GM19397 (cell line): ENCODE data around the gene PLXNB1.
A peak's percentile ranks its signal among the peaks of the same experiment; 100 is the strongest.

Experiments used
- ATAC-seq: cut with Tn5 transposase; IDR thresholded peaks from one replicate; pipeline ENCODE4 v1.9.1; 2021; ENCODE audit warnings: mild to moderate bottlenecking, moderate library complexity; ENCODE audit not compliant: unreplicated experiment

The PLXNB1 gene

DNA sequence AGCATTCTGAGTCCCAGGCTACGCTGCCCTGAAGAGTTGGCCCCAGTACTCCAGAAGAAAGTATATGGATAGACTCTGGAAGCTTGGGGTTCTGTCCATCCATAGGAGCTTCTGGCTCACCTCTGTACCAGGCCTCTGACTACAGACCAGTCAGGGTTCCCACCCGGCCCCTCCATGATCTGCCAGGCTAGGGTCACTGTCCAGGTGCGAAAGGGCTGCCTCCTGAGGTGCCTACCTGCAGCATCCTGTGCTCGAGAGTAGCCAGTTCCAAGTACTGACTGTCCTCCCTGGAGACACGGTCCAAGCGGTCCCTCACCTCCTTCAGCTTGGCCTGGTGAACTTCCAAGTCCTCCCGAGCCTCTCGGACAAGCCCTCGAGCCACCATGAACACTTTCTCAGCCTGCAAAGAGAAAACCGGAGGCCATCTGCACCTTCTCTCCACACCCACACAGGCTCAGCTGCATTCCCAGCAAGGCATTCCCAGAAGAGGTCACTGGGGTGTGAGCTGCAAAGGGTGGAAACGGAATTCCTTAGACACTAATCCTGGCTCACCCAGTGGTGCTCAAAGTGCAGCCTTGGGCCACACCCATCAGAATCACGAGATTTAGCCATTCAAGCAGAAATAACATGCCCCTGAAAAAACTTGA is 3.7 kb upstream of the PLXNB1 start:
- no peak for ATAC-seq

DNA sequence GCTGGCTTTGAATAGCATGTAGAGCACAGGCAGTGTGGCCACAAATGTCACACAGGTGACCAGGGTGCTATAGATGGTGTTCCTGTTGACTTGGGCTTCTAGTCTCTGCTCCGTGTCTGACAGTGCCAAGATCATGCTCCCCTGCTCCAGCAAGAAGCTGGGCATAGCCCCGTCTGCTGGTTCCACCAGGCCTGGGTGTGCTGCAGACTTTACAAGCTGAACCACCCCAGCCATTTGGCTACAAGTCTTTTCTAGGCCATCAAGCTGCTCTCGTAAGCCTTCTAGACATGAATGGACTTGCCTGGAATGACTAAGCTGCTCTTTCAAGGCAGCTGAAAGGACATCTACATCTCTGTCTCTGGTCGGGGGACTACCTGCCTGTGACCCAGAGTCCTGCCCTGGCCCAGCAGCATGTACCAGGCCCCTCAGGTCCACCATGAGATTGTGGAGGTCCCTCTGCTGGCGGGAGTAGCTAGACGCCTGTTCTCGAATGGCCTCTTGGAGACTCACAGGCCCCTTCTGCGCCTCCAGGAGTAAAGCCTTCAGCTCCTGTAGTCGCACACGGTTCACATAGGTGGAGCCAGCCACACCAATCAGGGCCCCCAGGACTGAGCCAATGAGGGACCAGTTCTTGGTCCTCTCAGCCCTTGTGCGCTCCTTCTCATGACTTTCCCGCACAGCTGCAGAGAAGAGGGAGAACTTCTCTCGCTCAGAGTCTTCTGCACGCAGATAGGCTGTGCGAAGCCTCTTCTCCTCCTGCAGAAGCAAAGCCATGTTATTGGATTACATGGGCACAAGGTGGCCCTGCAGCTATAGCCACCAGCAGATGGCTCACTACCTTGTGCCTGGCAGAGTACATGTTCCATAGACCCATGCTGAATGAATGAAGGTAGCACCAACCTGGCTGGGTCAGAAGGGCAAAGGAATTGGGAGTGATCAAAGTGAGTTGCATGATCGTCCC is 2.8 kb upstream of the PLXNB1 start:
- ATAC-seq = no peak

DNA sequence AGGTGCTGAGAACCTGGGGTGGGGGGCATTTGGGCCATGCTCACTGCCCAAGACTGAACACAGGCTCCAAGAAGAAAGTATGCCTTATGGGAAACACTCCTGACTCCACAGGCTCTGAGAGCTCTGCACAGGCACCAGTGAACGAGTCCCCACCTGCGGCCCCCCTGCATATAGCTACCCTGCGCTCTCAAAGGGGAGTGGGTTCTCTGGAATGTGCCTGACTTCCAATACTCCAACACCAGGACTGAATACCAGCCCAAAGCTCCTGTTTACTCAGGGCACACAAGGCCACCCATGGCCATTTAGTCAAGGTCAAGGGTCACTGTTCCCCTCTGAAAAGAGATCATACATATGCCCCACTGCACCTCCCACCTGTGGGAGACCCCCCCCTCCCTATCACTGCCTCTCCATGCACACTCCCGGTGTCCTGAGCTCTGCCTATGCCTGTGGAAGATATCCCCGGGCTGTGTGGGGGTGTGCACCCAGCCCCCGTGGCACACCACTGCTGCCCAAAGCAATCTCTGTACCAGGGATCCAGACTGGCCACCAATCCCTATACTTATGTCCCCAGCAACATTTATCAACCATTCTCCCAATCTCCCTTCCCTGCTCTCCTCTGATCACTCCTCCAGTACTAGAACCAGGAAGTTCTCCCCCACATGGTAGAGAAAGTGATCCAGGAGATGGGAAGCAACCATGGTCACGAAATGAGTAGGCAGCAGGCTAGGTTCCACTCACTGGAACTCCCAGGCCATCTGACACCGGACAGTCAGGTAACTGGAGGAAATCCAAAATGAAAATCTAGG is 1.5 kb upstream of the PLXNB1 start:
- ATAC-seq = no peak

DNA sequence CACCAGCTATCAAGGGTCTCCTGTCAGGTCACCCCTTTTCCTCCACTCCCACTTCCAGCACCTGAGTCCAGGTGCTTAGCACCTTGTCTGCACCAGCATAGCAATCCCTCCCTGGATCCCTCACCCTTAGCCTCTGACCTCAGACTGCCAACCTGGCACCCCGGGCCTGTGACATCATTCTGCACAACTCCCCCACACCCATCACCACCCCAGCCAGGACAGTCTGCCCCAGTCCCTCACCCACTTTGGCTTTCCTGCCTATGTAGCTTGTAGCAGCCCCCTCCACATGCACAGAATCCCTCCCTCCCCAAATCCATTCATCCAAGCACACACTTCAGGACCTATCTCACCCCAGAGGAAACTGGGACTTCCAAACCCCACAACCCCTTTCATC is 819 bp upstream of the PLXNB1 start:
- no peak for ATAC-seq

DNA sequence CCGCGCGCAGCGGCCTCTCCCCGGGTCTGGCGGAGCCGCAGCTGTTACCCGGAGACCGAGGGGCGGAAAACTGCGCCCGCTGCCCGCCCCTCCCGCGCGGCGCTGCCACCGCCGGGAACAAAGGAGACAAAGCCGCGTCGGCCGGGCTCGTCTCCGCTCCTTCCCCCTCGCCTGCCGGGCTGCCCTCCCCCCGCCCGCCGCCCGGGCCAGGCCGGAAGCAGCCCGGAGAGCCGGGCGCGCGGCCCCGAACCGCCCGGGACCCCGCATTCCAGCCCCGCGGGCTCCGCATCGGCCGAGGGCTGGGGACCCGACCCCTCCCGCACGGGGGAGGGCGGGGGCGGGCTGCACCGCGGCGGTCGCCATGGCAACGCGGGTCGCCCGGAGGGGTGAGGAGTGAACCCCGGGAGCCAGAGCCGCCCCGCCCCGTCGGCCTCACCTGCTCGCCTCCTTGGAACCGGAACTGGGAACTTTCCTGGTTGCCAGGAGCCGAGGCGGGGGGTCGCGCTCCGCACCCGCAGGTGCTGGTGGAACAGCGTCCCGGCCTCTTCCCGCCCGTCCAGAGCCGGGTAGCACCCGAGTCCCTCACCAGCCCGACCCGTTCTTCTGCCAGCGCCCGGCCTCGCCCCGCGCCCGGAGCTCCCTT is 448 bp downstream of the PLXNB1 start:
- ATAC-seq = peak; percentile 45

DNA sequence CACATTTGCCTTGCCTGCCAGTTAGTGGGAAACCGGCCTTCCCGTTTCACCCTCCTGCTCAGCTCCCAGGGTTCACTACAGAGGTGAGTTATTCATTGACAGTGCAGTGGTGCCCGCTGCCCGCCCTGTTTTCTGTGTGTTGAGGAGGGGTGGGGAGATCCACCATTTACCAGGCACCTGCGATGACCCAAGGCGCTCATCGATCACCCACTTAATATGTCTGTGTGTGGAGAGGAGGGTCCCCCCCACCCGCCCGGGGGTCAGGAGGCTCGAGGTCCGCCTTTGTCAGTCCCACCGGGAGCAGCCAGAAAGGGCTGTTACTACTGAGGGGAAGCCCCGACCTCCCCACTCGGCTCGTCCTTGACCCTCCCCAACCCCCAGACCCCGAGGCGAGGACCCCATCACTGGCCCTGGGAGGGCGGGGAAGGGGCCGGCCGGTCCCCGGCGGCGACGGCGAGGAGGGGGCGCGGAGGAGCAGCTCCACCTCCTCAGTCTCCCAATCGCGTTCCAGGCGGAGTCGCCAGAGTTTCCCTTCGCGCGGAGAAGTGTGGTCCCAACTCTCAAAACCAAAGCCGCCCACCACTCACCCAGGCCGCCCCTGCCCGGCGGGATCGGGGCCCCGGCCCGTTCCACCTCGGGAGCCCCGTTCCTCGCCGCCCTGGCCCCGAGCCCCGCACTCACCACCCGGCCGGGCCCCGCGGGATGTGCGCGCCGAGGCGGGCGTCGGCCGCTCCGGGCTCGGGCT is 1.1 kb downstream of the PLXNB1 start:
- peak; percentile 34 for ATAC-seq

DNA sequence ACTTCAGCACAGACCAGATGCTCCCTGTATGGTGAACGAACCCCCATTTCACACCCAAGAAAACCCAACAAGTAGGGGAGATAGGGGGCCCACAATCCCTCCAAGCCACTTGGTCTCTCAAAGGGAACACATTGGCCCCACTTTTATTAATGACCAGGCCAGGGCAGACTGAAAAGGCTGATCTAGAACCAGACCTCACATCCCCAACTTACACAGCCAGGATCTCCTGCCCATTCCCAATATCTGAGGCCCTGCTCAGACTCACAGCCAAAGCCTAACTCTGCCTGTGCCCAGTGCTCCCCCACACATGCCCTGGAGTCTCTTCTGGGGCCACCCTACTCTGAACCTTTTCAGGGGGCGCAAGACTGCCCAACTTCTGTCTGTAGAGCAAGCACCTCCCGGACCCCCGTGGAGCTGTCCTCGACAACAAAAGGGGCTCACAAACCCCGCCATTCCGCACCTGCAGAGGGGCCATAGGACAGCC is 1.8 kb downstream of the PLXNB1 start:
- no peak for ATAC-seq

DNA sequence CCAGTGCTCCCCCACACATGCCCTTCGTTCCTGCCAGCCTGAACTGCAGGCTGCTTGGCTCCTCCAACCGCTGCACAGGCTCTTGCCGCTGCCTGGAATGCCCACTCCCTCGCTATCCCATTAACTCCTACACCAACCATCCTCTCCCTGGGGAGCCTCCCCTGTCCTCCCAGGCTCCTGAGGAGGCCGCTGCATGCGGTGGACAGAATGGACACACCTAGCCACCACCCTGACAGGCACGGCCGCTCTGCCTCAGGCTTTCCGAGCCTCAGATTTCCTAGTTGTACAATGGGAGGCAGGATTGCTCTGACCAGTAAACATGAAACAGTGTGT is 2.3 kb downstream of the PLXNB1 start:
- no peak for ATAC-seq

DNA sequence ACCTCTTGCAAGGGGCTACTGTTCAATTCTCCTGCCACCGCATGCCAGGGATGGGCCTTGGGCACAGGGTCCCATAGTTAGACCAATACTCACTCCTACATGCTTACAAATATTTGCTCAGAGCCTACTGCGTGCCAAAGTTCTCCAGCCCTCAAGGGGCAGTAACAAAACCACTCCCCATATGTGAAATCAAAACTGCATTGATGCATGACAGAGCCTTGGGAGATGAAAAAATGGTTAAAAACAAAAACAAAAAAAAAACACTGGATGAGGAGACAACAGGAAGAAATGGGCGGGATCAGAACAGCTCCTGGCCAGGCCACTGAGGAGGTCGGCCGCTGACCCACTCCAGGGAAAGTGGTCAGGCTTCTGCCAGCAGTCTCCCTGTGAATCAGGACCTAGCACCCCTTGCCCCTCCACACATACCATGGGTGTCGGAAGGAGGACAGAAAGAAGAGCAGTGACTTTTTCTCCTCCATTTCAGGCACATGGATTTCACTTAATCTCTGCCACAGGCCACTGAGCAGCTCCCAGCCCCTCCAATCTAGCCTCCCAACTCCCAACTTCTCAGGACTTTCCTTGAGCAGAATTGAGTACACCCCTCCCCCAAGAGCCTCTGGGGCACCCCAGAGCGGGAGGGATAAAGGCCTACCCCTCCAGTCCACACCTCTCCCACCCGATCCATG is 2.8 kb downstream of the PLXNB1 start:
- no peak for ATAC-seq

DNA sequence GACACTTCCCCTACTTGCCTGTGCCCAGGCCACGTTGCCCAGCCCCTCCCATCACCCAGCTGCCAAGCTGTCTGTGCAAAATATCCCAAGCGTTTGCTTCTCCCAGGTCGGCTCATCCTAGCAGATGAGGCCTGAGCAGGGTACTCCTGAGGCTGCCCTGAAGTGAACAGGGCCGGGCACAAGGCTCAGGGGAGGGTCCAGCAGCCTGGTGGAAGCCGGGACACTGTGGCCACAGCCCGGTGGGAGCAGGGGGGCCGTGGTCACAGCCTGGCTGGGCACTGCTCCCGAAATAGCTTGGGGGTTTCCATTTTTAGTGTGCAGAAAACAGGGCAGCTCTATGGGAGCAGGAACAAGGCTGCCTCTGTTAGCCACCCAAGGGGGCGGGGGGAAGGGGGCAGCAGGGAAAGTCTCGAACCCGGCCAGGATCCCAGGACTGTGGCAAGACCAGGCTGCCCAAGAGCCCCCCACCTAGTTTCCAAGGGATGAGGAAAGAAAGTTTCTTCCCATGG is 3.4 kb downstream of the PLXNB1 start:
- ATAC-seq = no peak

DNA sequence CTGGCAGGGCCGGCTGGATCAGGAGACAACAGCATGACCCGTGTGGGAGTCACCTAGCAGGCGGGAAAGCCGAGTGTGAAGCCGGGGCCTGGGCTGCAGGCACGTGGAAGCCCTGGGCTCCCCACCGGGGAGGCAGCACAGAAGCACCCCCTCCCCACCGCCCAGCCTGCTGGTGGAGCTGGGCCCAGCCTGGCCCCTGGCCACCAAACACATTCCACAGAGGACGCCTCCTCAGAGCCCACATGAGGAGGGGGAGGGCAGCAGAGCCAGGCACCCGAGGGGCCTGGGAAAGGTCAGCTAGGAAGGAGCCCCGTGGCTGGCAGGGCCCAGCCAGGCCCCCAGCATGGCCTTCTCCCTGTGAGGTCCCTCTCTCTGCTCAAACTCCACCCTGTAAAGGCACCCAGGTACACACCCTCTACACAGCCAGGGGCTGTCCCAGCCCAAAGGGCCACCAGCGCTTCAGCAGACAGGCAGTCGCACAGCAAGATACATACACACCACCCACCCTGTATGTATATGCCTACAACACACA is 4.5 kb downstream of the PLXNB1 start:
- no peak for ATAC-seq

DNA sequence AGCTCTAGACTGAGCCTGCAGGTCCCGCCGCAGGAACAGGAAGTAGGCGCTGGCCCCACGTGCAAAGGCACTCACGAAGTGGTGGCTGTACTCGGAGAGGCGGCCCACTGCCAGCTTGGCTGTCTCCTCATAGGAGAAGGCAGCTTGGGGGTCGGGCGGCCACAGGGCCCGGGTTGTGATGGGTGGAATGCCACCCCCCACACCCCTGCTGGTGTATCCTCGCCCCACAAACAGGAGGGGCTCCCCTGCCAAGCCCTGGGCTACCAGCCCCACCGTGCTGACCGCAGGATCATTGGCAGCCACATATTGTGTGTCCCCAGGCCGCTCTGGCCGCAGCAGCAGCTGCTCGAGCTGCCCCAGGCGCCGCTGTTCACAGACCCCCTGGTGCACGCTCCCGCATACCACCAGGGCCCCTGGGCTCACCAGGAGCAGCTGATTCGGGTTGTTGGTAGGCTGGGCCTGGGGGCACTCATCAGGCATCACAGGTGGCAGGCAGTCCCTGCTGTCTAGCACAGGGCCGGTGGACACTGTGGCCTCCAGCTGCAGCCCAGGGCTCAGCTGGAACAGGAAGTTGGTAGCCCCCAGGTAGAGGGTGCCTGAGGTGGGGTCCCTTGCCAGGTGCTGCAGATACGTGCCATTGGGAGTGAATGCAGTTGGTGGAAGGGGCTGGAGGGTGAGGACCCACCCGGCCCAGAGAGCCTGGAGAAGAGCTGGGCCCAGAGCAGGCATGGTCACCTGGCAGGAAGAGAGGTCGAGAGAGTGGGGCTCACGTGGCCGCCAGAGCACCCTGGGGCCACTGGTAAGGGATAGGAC is 5.8 kb downstream of the PLXNB1 start:
- no peak for ATAC-seq

DNA sequence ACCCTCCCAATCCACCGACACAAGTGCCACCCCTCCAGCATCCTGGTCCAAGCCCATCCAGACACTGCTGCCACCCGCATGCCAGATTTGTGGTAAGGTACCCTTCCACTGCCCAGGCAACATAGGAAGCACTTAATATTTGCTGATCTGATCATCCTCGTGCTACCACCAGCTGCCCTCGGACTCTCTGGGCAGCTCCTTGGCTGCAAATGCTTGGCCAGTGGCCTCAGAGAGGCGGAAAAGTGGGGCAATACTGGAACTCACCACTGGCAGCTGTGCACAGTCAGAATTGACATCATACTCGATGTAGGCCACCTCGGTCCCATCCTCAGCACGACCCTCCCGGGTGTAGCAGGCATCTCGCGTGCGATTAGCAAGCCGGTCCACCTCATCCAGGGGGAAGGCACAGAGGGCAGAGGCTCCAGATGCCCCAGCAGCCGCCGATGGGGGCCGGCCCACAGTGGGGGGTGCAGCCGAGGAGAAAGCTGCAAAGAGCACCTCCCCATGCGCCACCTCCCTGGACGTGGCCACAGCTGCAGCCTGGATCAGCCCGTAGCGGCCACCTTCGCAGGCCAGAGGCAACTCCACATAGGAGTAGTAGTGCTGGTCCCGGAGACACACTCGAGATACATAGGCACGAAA is 6.5 kb downstream of the PLXNB1 start:
- ATAC-seq = no peak

DNA sequence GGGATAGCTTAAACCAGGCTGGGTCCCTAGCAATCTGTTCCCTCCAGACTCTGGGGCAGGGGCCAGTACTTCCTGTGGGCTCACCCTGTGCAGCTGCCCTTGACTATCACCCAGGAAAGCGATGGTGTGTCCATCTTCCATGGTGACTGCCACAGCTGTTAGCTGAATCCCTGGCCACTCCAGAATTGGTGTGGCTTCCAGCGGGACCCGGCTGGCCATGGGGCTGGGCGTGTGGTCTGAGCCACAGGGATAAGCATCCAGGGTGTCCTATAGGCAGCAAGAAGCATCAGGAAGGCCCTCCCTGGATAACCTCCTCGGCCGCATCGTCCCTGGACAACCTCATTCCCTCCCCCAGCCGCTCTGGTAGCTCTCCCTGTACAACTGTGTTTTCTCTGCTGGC is 7.2 kb downstream of the PLXNB1 start:
- no peak for ATAC-seq

DNA sequence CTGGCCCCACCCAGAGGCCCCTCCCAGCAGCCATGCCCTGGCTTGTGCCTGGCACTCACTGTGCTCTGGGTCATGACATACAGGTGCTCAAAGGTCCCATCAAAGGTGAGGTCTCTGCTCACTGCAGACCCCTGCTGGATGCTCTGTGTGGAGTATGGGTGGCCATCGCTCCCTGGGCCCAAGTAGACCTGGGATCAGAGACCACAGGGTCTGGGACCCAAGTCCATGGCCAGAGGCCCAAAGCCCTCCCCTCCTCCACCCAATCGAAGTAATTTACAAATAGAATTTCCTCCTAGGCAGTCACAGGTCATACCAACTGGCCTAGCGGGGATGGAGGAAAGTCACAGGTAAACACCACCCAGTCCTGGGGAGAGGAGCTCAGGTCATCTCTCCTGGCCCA is 7.6 kb downstream of the PLXNB1 start:
- no peak for ATAC-seq

DNA sequence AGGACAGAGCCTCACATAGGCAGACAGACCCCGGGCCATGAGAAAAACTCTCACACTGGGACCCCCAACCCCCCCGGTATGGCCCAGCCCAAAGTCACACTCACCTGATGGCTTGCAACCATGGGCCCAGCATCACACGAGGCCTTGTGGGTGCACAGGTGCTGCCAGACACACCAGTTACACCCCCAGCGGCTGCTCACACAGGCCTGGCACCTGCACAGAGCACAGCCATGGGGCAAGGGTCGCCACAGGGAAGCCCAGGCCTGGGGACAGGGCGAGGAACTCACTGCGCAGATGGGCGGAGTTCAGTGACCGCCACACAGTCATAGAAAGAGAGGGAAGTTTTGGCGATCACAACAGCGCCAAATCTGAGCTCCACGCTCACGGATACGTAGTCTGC is 9.3 kb downstream of the PLXNB1 start:
- no peak for ATAC-seq

DNA sequence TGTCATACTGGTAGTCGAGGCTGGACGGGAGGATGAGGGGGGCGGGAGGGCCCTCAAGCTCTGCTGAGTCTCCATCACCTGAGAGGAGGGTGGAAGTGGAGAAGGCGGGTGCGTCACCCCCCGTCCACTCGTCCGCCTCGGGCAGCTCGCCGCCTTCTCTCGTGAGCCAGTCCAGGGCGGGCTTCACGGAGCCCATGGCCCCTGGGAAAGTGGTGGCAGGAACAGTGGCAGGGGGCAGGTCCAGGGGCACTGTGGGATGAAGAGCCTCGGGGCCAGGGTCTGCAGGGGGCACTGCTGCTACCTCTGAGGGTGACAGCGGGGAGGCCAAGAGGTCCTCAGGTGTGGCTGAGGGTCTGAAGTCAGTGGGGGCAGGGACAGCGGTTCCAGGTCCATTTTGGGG is 10.3 kb downstream of the PLXNB1 start:
- ATAC-seq = no peak

DNA sequence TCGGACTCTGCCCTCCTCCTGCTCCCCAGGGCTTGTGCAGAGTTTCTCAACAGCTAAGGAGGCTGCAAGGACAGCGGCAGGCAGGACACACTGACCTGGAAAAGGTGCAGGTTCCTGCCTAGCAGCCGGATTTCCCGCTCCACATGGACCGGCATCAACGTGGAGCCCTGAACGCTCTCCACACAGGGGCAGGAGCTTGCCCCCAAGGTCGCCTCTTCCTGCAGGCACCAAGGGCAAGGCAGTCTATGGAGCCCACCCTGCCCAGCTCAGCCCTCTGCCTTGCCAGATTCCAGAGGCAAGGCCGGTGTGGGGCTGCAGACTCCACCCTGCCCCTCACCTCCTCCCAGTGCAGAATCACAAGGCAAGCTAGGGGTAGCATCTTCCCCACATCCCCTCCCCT is 10.7 kb downstream of the PLXNB1 start:
- no peak for ATAC-seq
